HepG2 (cell line): Measurements from ENCODE around the gene LRPPRC. TPM values are rescaled to one million over a fixed set of nuclear protein-coding genes. Genes with fewer than 3 reads are reported as not detected.

ENCODE experiments used
- CBX1 ChIP-seq: IDR thresholded peaks from one replicate; pipeline ENCODE4 v1.6.1; 2016; ENCODE audit warnings: antibody characterized with exemption, low read depth
- CBX2 ChIP-seq, 2 experiments: fragments of 200-600 bp in 1 of 2; sonication (generic); formaldehyde crosslinking in 1 of 2; IDR thresholded peaks; 2 replicates each; pipeline versions ENCODE4 v1.7.0 to v1.8.1; 2018 to 2022; ENCODE audit warnings: low read depth in 2 of 2, low read length in 1 of 2, mild to moderate bottlenecking in 1 of 2, missing genetic modification reagents in 1 of 2
- DNMT1 ChIP-seq: sonication (generic); formaldehyde crosslinking; IDR thresholded peaks from 2 replicates; pipeline ENCODE4 v1.5.1; 2020; ENCODE audit warnings: mild to moderate bottlenecking, missing genetic modification reagents
- FOXK2 ChIP-seq: fragments of 450-650 bp; IDR thresholded peaks from 2 replicates; pipeline ENCODE4 v1.6.1; 2016
- HNRNPK ChIP-seq: fragments of 200-400 bp; formaldehyde crosslinking; IDR thresholded peaks from 2 replicates; pipeline ENCODE4 v1.6.1; 2018; ENCODE audit warnings: low read length, low read depth, moderate library complexity, mild to moderate bottlenecking; ENCODE audit not compliant: poor library complexity, severe bottlenecking
- POLR2AphosphoS5 ChIP-seq: IDR thresholded peaks from 2 replicates; pipeline ENCODE4 v1.6.1; 2012; ENCODE audit warnings: low read depth, low read length
- SMAD3 ChIP-seq: sonication (generic); formaldehyde crosslinking; IDR thresholded peaks from 2 replicates; pipeline ENCODE4 v1.4.0; 2020; ENCODE audit warnings: missing genetic modification reagents
- SMC3 ChIP-seq: IDR thresholded peaks from 2 replicates; pipeline ENCODE4 v1.6.1; 2011; ENCODE audit warnings: low read length, improper control_type of control experiment
- TRIM22 ChIP-seq: fragments of 450-650 bp; IDR thresholded peaks from 2 replicates; pipeline ENCODE4 v1.6.1; 2017
- U2AF1 ChIP-seq: fragments of 200-400 bp; formaldehyde crosslinking; optimal IDR thresholded peaks from 2 replicates; pipeline ENCODE3; 2017; ENCODE audit warnings: mild to moderate bottlenecking, low read depth, low read length
- ZBTB7A ChIP-seq: sonication (generic); formaldehyde crosslinking; IDR thresholded peaks from 2 replicates; pipeline ENCODE4 v1.8.0; 2022; ENCODE audit warnings: mild to moderate bottlenecking, missing genetic modification reagents
- ZNF205 ChIP-seq: IDR thresholded peaks from 2 replicates; pipeline ENCODE4 v1.6.1; 2018; ENCODE audit warnings: missing biosample characterization, missing genetic modification reagents
- ZNF335 ChIP-seq: sonication (generic); formaldehyde crosslinking; IDR thresholded peaks from 2 replicates; pipeline ENCODE4 v1.4.0; 2020; ENCODE audit warnings: missing genetic modification reagents
- ZNF510 ChIP-seq: sonication (generic); formaldehyde crosslinking; IDR thresholded peaks from 2 replicates; pipeline ENCODE4 v1.4.0; 2020; ENCODE audit warnings: low read depth, mild to moderate bottlenecking, missing genetic modification reagents
- ZNF549 ChIP-seq: sonication (generic); formaldehyde crosslinking; IDR thresholded peaks from 2 replicates; pipeline ENCODE4 v1.5.0; 2020; ENCODE audit warnings: missing genetic modification reagents
- ZNF619 ChIP-seq: sonication (generic); formaldehyde crosslinking; IDR thresholded peaks from 2 replicates; pipeline ENCODE4 v1.4.0; 2020; ENCODE audit warnings: mild to moderate bottlenecking, missing genetic modification reagents
- ZNF646 ChIP-seq: sonication (generic); formaldehyde crosslinking; IDR thresholded peaks from 2 replicates; pipeline ENCODE4 v1.9.0; 2021; ENCODE audit warnings: mild to moderate bottlenecking, missing genetic modification reagents
- polyA plus RNA-seq, 8 experiments: library from polyadenylated mRNA; depleted of rRNA in 3 of 8; stranded (reverse) in 7 of 8; unstranded in 1 of 8; fragments of >200 nt; fragmentation: Illumina TruSeq in 4 of 8; extraction: Trizol in 4 of 8; gene quantifications; 2 replicates each; pipeline versions ENCODE4 v1.2.1 to v1.2.3, GENCODE V29; 2011 to 2016; ENCODE audit warnings: low read depth in 4 of 8, missing spikeins in 1 of 8, mixed read lengths in 1 of 8; ENCODE audit not compliant: insufficient read depth in 1 of 8
- total RNA-seq, 5 experiments: library from RNA; depleted of rRNA; stranded (reverse); fragments of >200 nt; fragmentation: Illumina TruSeq; extraction: Trizol; gene quantifications; 2 replicates each; pipeline ENCODE4 v1.2.3, GENCODE V29; 2016; ENCODE audit warnings: low read depth in 1 of 5
- TF ChIP-seq, protein P1 (sequence below): sonication (generic); formaldehyde crosslinking; IDR thresholded peaks from 2 replicates; pipeline ENCODE4 v1.4.0; 2020; ENCODE audit warnings: mild to moderate bottlenecking, missing genetic modification reagents
- TF ChIP-seq, protein P2 (sequence below): IDR thresholded peaks from 2 replicates; pipeline ENCODE4 v1.6.1; 2012; ENCODE audit warnings: low read depth, low read length, improper control_type of control experiment

Gene LRPPRC
- total and polyA plus RNA-seq, 2 of the 13 experiments (the other 11 are each of a cell fraction or from before 2014, with no cell fraction given) = 117 to 167 TPM

DNA sequence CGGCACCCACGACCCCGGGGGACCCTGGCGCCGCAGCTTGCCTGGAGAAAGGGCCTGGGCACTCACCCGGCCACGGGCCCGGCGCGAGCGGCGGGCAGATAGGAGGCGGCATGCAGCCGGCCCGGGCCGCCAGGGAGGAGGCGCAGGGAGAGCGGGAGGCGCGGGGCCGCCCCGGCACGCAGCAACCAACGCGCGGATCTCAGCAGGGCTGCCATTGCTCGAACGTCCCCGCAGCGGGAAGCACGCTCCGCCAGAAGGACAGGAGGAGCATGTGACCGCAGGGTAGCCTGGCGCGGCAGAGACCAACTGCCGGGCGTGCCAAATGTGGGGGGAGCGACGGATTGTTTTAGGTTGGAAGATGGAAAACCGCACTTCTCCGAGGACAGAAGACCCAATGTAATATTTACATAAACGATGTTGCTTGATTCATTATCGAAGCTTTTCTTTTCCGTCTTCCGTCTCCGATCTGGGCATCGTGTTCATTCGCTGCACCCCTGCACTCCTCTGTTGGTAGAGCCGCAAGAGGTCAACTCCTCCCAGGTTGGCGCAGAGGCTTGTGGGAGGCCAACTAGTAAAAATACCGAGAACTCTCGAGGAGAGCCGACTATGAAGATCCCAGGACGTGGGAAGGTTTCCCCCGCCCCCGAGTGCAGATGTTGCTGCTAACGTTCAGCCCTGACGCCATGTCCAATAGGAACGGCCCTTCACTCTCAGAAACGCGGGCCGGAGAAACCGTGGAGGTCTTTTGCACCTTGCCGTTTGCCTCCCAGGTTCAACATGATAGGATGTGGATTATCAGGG lies at the start of gene LRPPRC (continued):
- TF ChIP-seq ZNF646 (no peak), ZNF510 (peak; percentile 78; the same call in 1 of the 2 replicates), ZNF335 (CRISPR knock-in tag) (no peak; the same call in none of the 2 replicates), TRIM22 (no peak), ZBTB7A (CRISPR knock-in tag) (0 out of 2 replicates have a peak, but pooled peaks have one; percentile 12), ZNF205 (no peak), SMC3 (peak; percentile 33; the same call in 1 of the 2 replicates), ZNF549 (CRISPR knock-in tag) (no peak), CBX2 (IDR thresholded peaks at IDR 0.05; ENCODE audit: low read depth, low read length) (no peak), CBX2 (CRISPR knock-in tag; IDR thresholded peaks at IDR 0.05; ENCODE audit: low read depth) (peak; percentile 37; the same call in 1 of the 2 replicates), U2AF1 (peak; percentile 71), SMAD3 (CRISPR knock-in tag) (no peak), FOXK2 (peak; percentile 100), POLR2AphosphoS5 (peak; percentile 87), ZNF619 (CRISPR knock-in tag) (no peak), HNRNPK (peak; percentile 34), DNMT1 (peak; percentile 92), CBX1 (no peak)
- TF ChIP-seq, protein P1, sequence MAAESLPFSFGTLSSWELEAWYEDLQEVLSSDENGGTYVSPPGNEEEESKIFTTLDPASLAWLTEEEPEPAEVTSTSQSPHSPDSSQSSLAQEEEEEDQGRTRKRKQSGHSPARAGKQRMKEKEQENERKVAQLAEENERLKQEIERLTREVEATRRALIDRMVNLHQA (CRISPR knock-in tag) = no peak
- TF ChIP-seq, protein P2, sequence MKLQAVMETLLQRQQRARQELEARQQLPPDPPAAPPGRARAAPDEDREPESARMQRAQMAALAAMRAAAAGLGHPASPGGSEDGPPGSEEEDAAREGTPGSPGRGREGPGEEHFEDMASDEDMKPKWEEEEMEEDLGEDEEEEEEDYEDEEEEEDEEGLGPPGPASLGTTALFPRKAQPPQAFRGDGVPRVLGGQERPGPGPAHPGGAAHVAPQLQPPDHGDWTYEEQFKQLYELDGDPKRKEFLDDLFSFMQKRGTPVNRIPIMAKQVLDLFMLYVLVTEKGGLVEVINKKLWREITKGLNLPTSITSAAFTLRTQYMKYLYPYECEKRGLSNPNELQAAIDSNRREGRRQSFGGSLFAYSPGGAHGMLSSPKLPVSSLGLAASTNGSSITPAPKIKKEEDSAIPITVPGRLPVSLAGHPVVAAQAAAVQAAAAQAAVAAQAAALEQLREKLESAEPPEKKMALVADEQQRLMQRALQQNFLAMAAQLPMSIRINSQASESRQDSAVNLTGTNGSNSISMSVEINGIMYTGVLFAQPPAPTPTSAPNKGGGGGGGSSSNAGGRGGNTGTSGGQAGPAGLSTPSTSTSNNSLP = no peak; the same call in 1 of the 2 replicates
